HUDEP-2 (cell line): ENCODE results near the gene TMEM250.
A peak's percentile ranks its signal among the peaks of the same experiment; 100 is the strongest.

Experiments
- DNase-seq, 76 experiments: peaks; one replicate each; lab custom pipeline; 2025; ENCODE audit not compliant: unreplicated experiment in 76 of 76; lab: John Stamatoyannopoulos, UW

The TMEM250 gene

GRCh38 chr9:136147890-136148714 is 29.4 kb upstream of the TMEM250 start:
- no peak for DNase-seq

GRCh38 chr9:136147038-136147889 is 28.6 kb upstream of the TMEM250 start:
- no peak for DNase-seq

- DNase-seq: no peak
Observed at GRCh38 chr9:136146126-136147037, 27.7 kb upstream of the TMEM250 start.

GRCh38 chr9:136145580-136145979 is 26.9 kb upstream of the TMEM250 start:
- DNase-seq: no peak

GRCh38 chr9:136144450-136144849 is 25.8 kb upstream of the TMEM250 start:
- DNase-seq: no peak

GRCh38 chr9:136143215-136144001 is 24.7 kb upstream of the TMEM250 start:
- DNase-seq: peak in 24 of 76 experiments; percentile 1 to 51 (median 20)

GRCh38 chr9:136142859-136143214 is 24.2 kb upstream of the TMEM250 start:
- DNase-seq: no peak

- DNase-seq: no peak
Observed at GRCh38 chr9:136142414-136142796, 23.7 kb upstream of the TMEM250 start.

- DNase-seq: no peak
Observed at GRCh38 chr9:136141682-136142413, 23.2 kb upstream of the TMEM250 start.

GRCh38 chr9:136140966-136141365 is 22.3 kb upstream of the TMEM250 start:
- DNase-seq: no peak

GRCh38 chr9:136140046-136140445 is 21.4 kb upstream of the TMEM250 start:
- no peak for DNase-seq

- DNase-seq: peak in 32 of 76 experiments; percentile 1 to 43 (median 17)
Observed at GRCh38 chr9:136138566-136138965, 19.9 kb upstream of the TMEM250 start.

- DNase-seq: no peak
Observed at GRCh38 chr9:136137321-136138265, 18.9 kb upstream of the TMEM250 start.

GRCh38 chr9:136136127-136136925 is 17.7 kb upstream of the TMEM250 start:
- no peak for DNase-seq

- no peak for DNase-seq
Observed at GRCh38 chr9:136135326-136136126, 16.9 kb upstream of the TMEM250 start.

- no peak for DNase-seq
Observed at GRCh38 chr9:136133959-136134484, 15.3 kb upstream of the TMEM250 start.
